K562 (cell line): ENCODE measurements around the gene DSE. TPM values are rescaled to one million over a fixed set of nuclear protein-coding genes. Genes with fewer than 3 reads are reported as not detected.

Source experiments
- ATAC-seq: fragments of 200-7000 bp; cut with Tn5 transposase; 3 replicates; pipeline ENCODE4 v1.9.1; 2020; ENCODE audit warnings: moderate library complexity
- BruUV-seq: library from RNA; stranded (reverse); fragments of 400-500 nt; replicated peaks from 2 replicates; lab custom pipeline; 2021; lab: Mats Ljungman, UMichigan
- CTCF ChIA-PET: fragments of 300-600 bp; formaldehyde crosslinking; extraction: SDS; loops from one replicate; lab custom pipeline; 2021; ENCODE audit warnings: low intra/inter-chr PET ratio; lab: Yijun Ruan, JAX
- POLR2A ChIA-PET: fragments of 300-600, 350-650 bp; sonication (Branson Sonifier 250); formaldehyde crosslinking; extraction: SDS; loops from one replicate; lab custom pipeline; 2021; ENCODE audit warnings: antibody characterized with exemption, inconsistent platforms; lab: Yijun Ruan, JAX
- DNase-seq, 4 experiments: peaks; one replicate each; pipeline versions ENCODE4 v3.0.0 to v3.0.0-alpha.2; 2011 to 2018; ENCODE audit warnings: low spot score in 3 of 4, mixed read lengths in 3 of 4; ENCODE audit errors: extremely low read depth in 1 of 4
- FAIRE-seq: peaks from 2 replicates; lab custom pipeline; 2011; peaks lifted over from hg19 to GRCh38; lab: Jason Lieb, UNC
- H2AFZ ChIP-seq: 2 replicates; pipeline ENCODE4 v1.6.0; 2011; ENCODE audit warnings: low read depth, low read length, control low read depth, inconsistent platforms
- H3K27ac ChIP-seq: fragments of 200-600 bp; 3 replicates; pipeline ENCODE4 v1.8.0; 2011; ENCODE audit warnings: low read depth, mild to moderate bottlenecking, control low read depth, inconsistent platforms, low read length, moderate library complexity, mixed read lengths; ENCODE audit errors: extremely low read depth
- H3K27me3 ChIP-seq, 2 experiments: fragments of 300-600 bp in 1 of 2; 2 replicates in 1 of 2; 3 replicates in 1 of 2; pipeline versions ENCODE4 v1.6.0 to v1.8.0; 2011; ENCODE audit warnings: inconsistent platforms in 2 of 2, low read length in 2 of 2, mild to moderate bottlenecking in 1 of 2, mixed read lengths in 1 of 2, moderate library complexity in 1 of 2; ENCODE audit not compliant: control insufficient read depth in 2 of 2, insufficient read depth in 2 of 2
- H3K36me3 ChIP-seq: fragments of 300-600 bp; 3 replicates; pipeline ENCODE4 v1.8.0; 2011; ENCODE audit warnings: mild to moderate bottlenecking, low read length, inconsistent platforms; ENCODE audit not compliant: control insufficient read depth, insufficient read depth
- H3K4me1 ChIP-seq, 2 experiments: fragments of 200-600 bp in 1 of 2; replicated peaks in 1 of 2; 2 replicates in 1 of 2; 3 replicates in 1 of 2; pipeline versions ENCODE4 v1.5.1 to v1.8.0; 2011; ENCODE audit warnings: inconsistent platforms in 2 of 2, low read length in 2 of 2, mild to moderate bottlenecking in 1 of 2, mixed read lengths in 1 of 2, moderate library complexity in 1 of 2; ENCODE audit not compliant: control insufficient read depth in 2 of 2, insufficient read depth in 2 of 2
- H3K4me2 ChIP-seq: 2 replicates; pipeline ENCODE4 v1.6.1; 2011; ENCODE audit warnings: low read length, control low read depth, inconsistent platforms, mixed read lengths; ENCODE audit not compliant: insufficient read depth
- H3K4me3 ChIP-seq: fragments of 200-600 bp; sonication (generic), shearing (Covaris generic); 2 replicates; pipeline ENCODE4 v1.5.1; 2016; ENCODE audit warnings: control low read depth, inconsistent platforms
- H3K79me2 ChIP-seq: fragments of 200-600 bp; 3 replicates; pipeline ENCODE4 v1.8.0; 2011; ENCODE audit warnings: low read length, inconsistent platforms; ENCODE audit not compliant: control insufficient read depth, insufficient read depth
- H3K9ac ChIP-seq, 2 experiments: 2 replicates each; pipeline versions ENCODE4 v1.6.0 to v1.6.1; 2011; ENCODE audit warnings: low read depth in 2 of 2, low read length in 2 of 2, control low read depth in 1 of 2, inconsistent platforms in 1 of 2, mild to moderate bottlenecking in 1 of 2, mixed read lengths in 1 of 2; ENCODE audit not compliant: insufficient read depth in 1 of 2
- H3K9me1 ChIP-seq: one replicate; pipeline ENCODE4 v1.6.0; 2011; ENCODE audit warnings: inconsistent platforms, mild to moderate bottlenecking, low read length, moderate library complexity; ENCODE audit not compliant: control insufficient read depth, insufficient read depth
- H3K9me3 ChIP-seq: replicated peaks from 2 replicates; pipeline ENCODE4 v1.5.1; 2011; ENCODE audit warnings: low read depth, low read length, inconsistent platforms; ENCODE audit not compliant: control insufficient read depth, insufficient read depth
- H4K20me1 ChIP-seq: replicated peaks from 2 replicates; pipeline ENCODE4 v1.6.1; 2011; ENCODE audit warnings: low read length, inconsistent platforms, mixed read lengths; ENCODE audit not compliant: control insufficient read depth, insufficient read depth
- CC2D1A ChIP-seq: fragments of 450-650 bp; IDR thresholded peaks from 2 replicates; pipeline ENCODE4 v1.6.1; 2017; ENCODE audit warnings: mild to moderate bottlenecking
- EP400 ChIP-seq: fragments of 450-650 bp; IDR thresholded peaks from 2 replicates; pipeline ENCODE4 v1.6.1; 2017; ENCODE audit warnings: antibody characterized with exemption, mild to moderate bottlenecking, moderate library complexity
- FOXJ3 ChIP-seq: sonication (generic); formaldehyde crosslinking; IDR thresholded peaks from 2 replicates; pipeline ENCODE4 v1.4.0; 2020; ENCODE audit warnings: mild to moderate bottlenecking, missing genetic modification reagents
- FOXP1 ChIP-seq: sonication (generic); formaldehyde crosslinking; IDR thresholded peaks from 2 replicates; pipeline ENCODE4 v1.8.0; 2022; ENCODE audit warnings: mild to moderate bottlenecking, missing genetic modification reagents
- KLF1 ChIP-seq: fragments of 450-650 bp; IDR thresholded peaks from 2 replicates; pipeline ENCODE4 v1.6.1; 2016; ENCODE audit warnings: missing genetic modification characterization, missing compliant biosample characterization
- MAFF ChIP-seq: IDR thresholded peaks from 2 replicates; pipeline ENCODE4 v1.6.1; 2012; ENCODE audit warnings: low read length, improper control_type of control experiment
- MAFG ChIP-seq: fragments of 450-650 bp; conservative IDR thresholded peaks from 2 replicates; pipeline ENCODE4 v1.6.1; 2016; ENCODE audit warnings: missing genetic modification characterization, missing compliant biosample characterization
- MECOM ChIP-seq: fragments of 250-450 bp; sonication (Bioruptor Pico); IDR thresholded peaks from 2 replicates; pipeline ENCODE4 v1.8.0; 2022; ENCODE audit warnings: inconsistent platforms
- MTA2 ChIP-seq: fragments of 450-650 bp; IDR thresholded peaks from 2 replicates; pipeline ENCODE4 v1.6.1; 2016; ENCODE audit warnings: low read depth
- NFYB ChIP-seq: IDR thresholded peaks from 2 replicates; pipeline ENCODE4 v1.6.1; 2011; ENCODE audit warnings: mild to moderate bottlenecking, moderate library complexity; ENCODE audit not compliant: insufficient read length; ENCODE audit errors: extremely low read depth
- NR2C2 ChIP-seq, 2 experiments: fragments of 200-800 bp in 1 of 2; sonication (Bioruptor generic) in 1 of 2; sonication (generic) in 1 of 2; formaldehyde crosslinking in 1 of 2; IDR thresholded peaks; 2 replicates each; pipeline versions ENCODE4 v1.6.1 to v1.8.0; 2016 to 2022; ENCODE audit warnings: mild to moderate bottlenecking in 1 of 2, missing compliant biosample characterization in 1 of 2, missing genetic modification characterization in 1 of 2, missing genetic modification reagents in 1 of 2
- NR2F6 ChIP-seq: fragments of 450-650 bp; formaldehyde crosslinking; IDR thresholded peaks from 2 replicates; pipeline ENCODE4 v1.4.0; 2020; ENCODE audit warnings: mild to moderate bottlenecking
- POLR3A ChIP-seq: IDR thresholded peaks from 2 replicates; pipeline ENCODE4 v1.6.1; 2011; ENCODE audit warnings: borderline replicate concordance, mild to moderate bottlenecking, moderate library complexity; ENCODE audit not compliant: insufficient read length, insufficient read depth; ENCODE audit errors: extremely low read depth
- PYGO2 ChIP-seq: fragments of 450-650 bp; IDR thresholded peaks from 2 replicates; pipeline ENCODE4 v1.6.1; 2016; ENCODE audit warnings: mild to moderate bottlenecking, missing genetic modification characterization, moderate library complexity, missing compliant biosample characterization
- RREB1 ChIP-seq: fragments of 250-450 bp; sonication (Bioruptor Pico); IDR thresholded peaks from 2 replicates; pipeline ENCODE4 v1.4.0; 2020
- TBL1XR1 ChIP-seq, 2 experiments: IDR thresholded peaks; 2 replicates each; pipeline ENCODE4 v1.6.1; 2012; ENCODE audit warnings: improper control_type of control experiment in 2 of 2, low read length in 2 of 2, mild to moderate bottlenecking in 1 of 2
- in situ Hi-C: fragments of 300-500 bp; cut with MboI; formaldehyde crosslinking; loops from 4 replicates; pipeline ENCODE4 v1.15.0; 2018; ENCODE audit warnings: inconsistent platforms, mixed read lengths
- intact Hi-C: fragments of 100-400 bp; cut with micrococcal nuclease; formaldehyde crosslinking; loops from 2 replicates; pipeline ENCODE4 v1.14.2; 2022
- polyA plus RNA-seq, 8 experiments: library from polyadenylated mRNA; depleted of rRNA in 4 of 8; stranded (reverse) in 5 of 8; unstranded in 3 of 8; fragments of >200 nt; fragmentation: Nextera tagmentation in 2 of 8; fragmentation: Illumina TruSeq in 1 of 8; extraction: Ambion mirVana in 2 of 8; extraction: Trizol in 1 of 8; gene quantifications; 2 replicates each; pipeline versions ENCODE4 v1.2.1 to v1.2.3, GENCODE V29; 2011 to 2014; ENCODE audit warnings: inconsistent platforms in 1 of 8, missing spikeins in 1 of 8
- total RNA-seq, 7 experiments: library from RNA; depleted of rRNA in 6 of 7; stranded (reverse); fragments of >200 nt in 6 of 7; fragmentation: Illumina TruSeq in 2 of 7; extraction: Trizol in 2 of 7; gene quantifications; 2 replicates each; pipeline versions ENCODE4 v1.2.1 to v1.2.3, GENCODE V29; 2011 to 2021; ENCODE audit warnings: low replicate concordance in 1 of 7

The DSE gene
- total and polyA plus RNA-seq, 9 of the 15 experiments (the other 6 are each of a cell fraction or from before 2014, with no cell fraction given) = 0.49 to 1.7 (median 0.79) TPM

- no peak overlapping the region for H3K27ac ChIP-seq
- ChIA-PET CTCF (no interaction called here), POLR2A (interaction anchor here (0.6 kb wide), 1 partner anchor 126 kb away, joined by 3 read pairs; no protein-coding TSS in a partner anchor)
- no peaks in the 10 kb centered on the region for H3K36me3 ChIP-seq
- H3K9ac ChIP-seq = no peak overlapping the region
- H3K4me2 ChIP-seq = no peak overlapping the region
- H3K27me3 ChIP-seq = peaks cover 4 to 7% of the 10 kb centered on the region in 2 experiments; a peak in 4 of 5 replicates
- no TSS peak for BruUV-seq
- H3K4me3 ChIP-seq = no peak overlapping the region
- H3K9me3 ChIP-seq = no peaks in the 10 kb centered on the region
- no peak for ATAC-seq
- TF ChIP-seq KLF1 (tag) (no peak), NR2F6 (no peak), TBL1XR1 (IDR thresholded peaks at IDR 0.05; ENCODE audit: low read length in 2 of 2) (no peak), NR2C2 (CRISPR knock-in tag; IDR thresholded peaks at IDR 0.05) (no peak), NR2C2 (tag; IDR thresholded peaks at IDR 0.05) (no peak), PYGO2 (tag) (no peak), FOXJ3 (CRISPR knock-in tag) (no peak), MECOM (CRISPR knock-in tag) (no peak), FOXP1 (CRISPR knock-in tag) (no peak), MAFG (tag) (no peak), RREB1 (CRISPR knock-in tag) (no peak), EP400 (no peak), CC2D1A (no peak), POLR3A (no peak), NFYB (no peak), MAFF (no peak), MTA2 (no peak)
- FAIRE-seq = no peak
- no peaks in the 10 kb centered on the region for H4K20me1 ChIP-seq
- DNase-seq = no peak
- in situ Hi-C loops (no loop called here), intact Hi-C loops (no loop called here)
- H3K4me1 ChIP-seq = no peaks in the 10 kb centered on the region; a peak in 1 of 5 replicates
- H3K79me2 ChIP-seq = no peaks in the 10 kb centered on the region
- H3K9me1 ChIP-seq = no peaks in the 10 kb centered on the region
- no peak overlapping the region for H2AFZ ChIP-seq
These were observed 18.6 kb downstream of the DSE start for GRCh38 chr6:116389357-116389756.
